GM21423 (cell line): ENCODE results near the gene TOMM6.

Experiments
- ATAC-seq: cut with Tn5 transposase; IDR thresholded peaks from one replicate; pipeline ENCODE4 v1.9.1; 2021; ENCODE audit warnings: mild to moderate bottlenecking, moderate library complexity; ENCODE audit not compliant: unreplicated experiment

TOMM6 gene

GRCh38 chr6:41818271-41819054, 31.0 kb downstream of the TOMM6 start:
- ATAC-seq, result no peak

GRCh38 chr6:41821266-41821665, 33.8 kb downstream of the TOMM6 start:
- ATAC-seq, result no peak

GRCh38 chr6:41822021-41822420, 34.5 kb downstream of the TOMM6 start:
- ATAC-seq, result no peak

GRCh38 chr6:41823178-41823577, 35.7 kb downstream of the TOMM6 start:
- ATAC-seq, result no peak

- no peak for ATAC-seq
Observed at GRCh38 chr6:41824571-41825569, 37.4 kb downstream of the TOMM6 start.

GRCh38 chr6:41826343-41827022, 39.0 kb downstream of the TOMM6 start:
- no peak for ATAC-seq

GRCh38 chr6:41832263-41832662, 44.8 kb downstream of the TOMM6 start:
- no peak for ATAC-seq

GRCh38 chr6:41836022-41836659, 48.6 kb downstream of the TOMM6 start:
- ATAC-seq, result no peak

- no peak for ATAC-seq
Observed at GRCh38 chr6:41836660-41837052, 49.2 kb downstream of the TOMM6 start.
